SU-DHL-6 (cell line): ENCODE results near the gene PRKCA.

ENCODE experiments used
- CTCF ChIP-seq: fragments of 200-600 bp; sonication (generic); IDR thresholded peaks from one replicate; pipeline ENCODE4 v1.5.1; 2017; ENCODE audit warnings: antibody characterized with exemption, mild to moderate bottlenecking, low read length, moderate library complexity; ENCODE audit not compliant: insufficient read depth, poor library complexity, severe bottlenecking
- EZH2phosphoT487 ChIP-seq: fragments of 200-600 bp; sonication (generic), shearing (Covaris generic); conservative IDR thresholded peaks from 2 replicates; pipeline ENCODE4 v1.6.1; 2018; ENCODE audit warnings: mild to moderate bottlenecking, antibody characterized with exemption, low read length, moderate library complexity, mixed read lengths

- TF ChIP-seq CTCF (no peak), EZH2phosphoT487 (no peak)
These were observed 42.1 kb upstream of the PRKCA start for GRCh38 chr17:66260275-66260674.
